CD4-positive, alpha-beta T cell treated with Interleukin-12 subunit alpha and Interleukin-12 subunit beta, for 1 hour (primary cell): Measurements from ENCODE around the gene IL13RA1.
"Not testable (repeated sequence)": the region's sequence is repeated elsewhere in the genome, so short reads cannot be mapped to it uniquely, and the experiment has no call there.

Source experiments
- DNase-seq: peaks from one replicate; pipeline ENCODE4 v3.0.0-alpha.2; 2020

IL13RA1 gene

GRCh38 chrX:118726887-118727685 lies at the start of gene IL13RA1:
IL13RA1 (plus strand) TSS chrX:118727606; CDS start chrX:118727639, 33 bp downstream.
- no peak for DNase-seq

DNA sequence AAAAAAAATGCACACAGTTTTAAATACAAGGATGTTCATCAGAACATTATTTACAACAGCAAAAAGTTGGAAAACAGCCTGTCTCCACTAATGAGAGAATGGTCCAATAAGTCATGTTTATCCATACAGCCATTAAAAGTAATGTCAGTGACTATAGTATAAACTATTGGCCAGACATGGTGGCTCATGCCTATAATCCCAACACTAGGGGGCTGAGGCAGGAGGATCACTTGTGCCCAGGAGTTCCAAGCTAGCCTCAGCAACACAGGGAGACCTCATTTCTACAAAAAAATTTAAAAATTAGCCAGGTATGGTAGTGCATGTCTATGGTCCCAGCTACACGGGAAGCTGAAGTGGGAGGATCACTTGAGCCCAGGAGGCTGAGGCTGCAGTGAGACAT lies 48.1 kb upstream of the IL13RA1 start:
- no peak for DNase-seq

DNA sequence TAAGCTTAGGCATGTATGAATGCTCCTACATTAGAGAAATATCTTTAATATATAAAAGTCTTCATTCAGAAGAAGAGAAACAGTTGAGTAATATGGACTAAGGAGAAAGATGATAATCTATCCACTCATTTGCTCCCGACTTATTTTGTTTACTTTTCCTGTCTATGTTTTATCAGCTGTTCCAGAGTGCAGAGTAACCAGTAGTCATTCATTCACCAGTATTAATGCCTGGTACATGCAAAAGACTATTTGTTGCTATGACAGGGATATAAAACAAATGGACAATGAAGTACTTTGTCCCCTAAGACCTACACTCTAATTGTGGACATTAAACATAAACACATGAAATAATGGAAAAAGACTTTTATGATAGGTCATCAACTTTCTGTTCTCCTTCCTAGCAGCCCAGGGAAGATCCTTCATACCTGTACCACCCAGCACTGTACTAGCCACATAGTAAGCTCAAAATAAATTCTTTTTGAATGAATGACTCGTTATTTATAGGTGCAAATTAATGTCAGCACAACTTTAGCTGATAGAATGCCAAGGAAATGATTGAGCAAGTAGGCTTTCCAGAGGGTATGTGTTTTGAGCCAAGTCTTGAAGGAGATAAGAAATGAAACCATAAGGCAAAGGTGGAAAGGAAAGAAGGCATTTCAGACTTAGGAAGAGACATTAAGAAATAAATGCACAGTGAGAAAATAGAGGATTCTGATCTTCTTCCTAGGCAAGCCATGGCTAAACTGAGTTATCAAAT lies 45.0 kb upstream of the IL13RA1 start:
- DNase-seq = no peak

GRCh38 chrX:118685393-118685792 lies 42.0 kb upstream of the IL13RA1 start:
- DNase-seq = no peak

GRCh38 chrX:118688935-118689334 lies 38.5 kb upstream of the IL13RA1 start:
- DNase-seq = no peak

DNA sequence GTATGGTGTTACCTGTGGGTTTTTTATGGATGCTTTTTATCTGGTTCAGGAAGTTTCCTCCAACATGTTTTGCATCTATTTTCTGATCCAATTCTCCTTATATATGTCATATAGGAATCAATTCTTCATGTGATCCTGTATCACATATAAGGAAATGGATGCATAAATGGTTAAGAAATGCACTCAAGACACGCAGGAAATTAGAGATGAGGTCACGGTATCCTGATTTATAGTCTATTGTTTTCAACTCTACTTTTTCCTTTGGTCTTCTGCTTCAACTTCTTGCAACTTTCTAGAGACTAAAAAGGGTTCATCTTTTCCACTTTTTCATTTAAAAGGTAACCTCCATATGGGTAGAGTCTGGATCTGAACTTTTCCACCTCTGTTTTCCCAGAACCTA lies 33.6 kb upstream of the IL13RA1 start:
- DNase-seq = no peak

GRCh38 chrX:118694638-118695037 lies 32.8 kb upstream of the IL13RA1 start:
- DNase-seq = no peak

GRCh38 chrX:118698516-118699170 lies 28.8 kb upstream of the IL13RA1 start:
- DNase-seq = no peak

DNA sequence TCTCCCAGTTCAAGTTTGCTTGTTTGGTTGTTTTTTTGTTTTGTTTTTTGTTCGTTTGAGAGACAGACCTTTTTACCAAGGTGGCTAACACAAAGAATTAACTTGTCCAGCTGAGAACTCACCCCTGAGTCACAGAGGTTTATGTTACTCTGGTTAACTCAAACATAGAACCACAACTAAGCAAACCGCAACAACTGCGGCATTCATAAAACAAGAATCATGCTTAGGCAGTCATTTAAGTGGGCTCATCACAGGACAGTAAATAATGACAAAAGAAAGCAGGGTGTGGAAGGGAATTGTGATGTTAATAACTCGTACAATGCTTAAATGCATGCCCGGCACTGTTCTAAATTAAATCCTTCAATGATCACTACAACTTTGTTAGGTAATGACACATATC lies 24.7 kb upstream of the IL13RA1 start:
- DNase-seq = no peak

DNA sequence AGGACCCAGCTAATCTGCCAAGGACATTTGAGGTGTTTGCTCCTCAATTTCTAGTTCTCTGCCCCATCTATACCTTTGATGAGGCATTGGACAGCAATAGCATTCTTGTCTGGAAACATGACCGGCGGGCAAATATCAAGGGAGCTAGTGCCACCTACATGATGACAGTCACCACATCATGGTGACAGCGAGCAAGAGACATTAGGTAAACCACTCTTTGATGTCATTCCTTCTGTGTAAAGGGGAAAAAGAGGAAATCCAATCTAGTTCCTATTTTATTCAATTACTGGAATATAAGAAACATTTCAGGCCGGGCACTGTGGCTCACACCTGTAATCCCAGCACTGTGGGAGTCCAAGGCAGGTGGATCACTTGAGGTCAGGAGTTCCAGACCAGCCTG lies 20.7 kb upstream of the IL13RA1 start:
- no peak for DNase-seq

GRCh38 chrX:118714521-118714920 lies 12.9 kb upstream of the IL13RA1 start:
- DNase-seq = no peak

DNA sequence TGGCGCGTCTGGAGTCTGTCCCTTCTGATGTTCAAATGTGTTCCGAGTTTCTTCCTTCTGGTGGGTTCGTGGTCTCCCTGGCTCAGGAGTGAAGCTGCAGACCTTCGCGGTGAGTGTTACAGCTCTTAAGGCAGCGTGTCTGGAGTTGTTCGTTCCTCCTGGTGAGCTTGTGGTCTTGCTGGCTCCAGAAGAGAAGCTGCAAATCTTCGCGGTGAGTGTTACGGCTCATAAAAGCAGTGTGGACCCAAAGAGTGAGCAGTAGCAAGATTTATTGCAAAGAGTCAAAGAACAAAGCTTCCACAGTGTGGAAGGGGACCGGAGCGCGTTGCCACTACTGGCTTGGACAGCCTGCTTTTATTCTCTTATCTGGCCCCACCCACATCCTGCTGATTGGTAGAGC lies 11.5 kb upstream of the IL13RA1 start:
- not testable (repeated sequence) for DNase-seq

GRCh38 chrX:118716833-118717232 lies 10.6 kb upstream of the IL13RA1 start:
- not testable (repeated sequence) for DNase-seq

GRCh38 chrX:118717678-118718391 lies 9.6 kb upstream of the IL13RA1 start:
- DNase-seq = no peak

DNA sequence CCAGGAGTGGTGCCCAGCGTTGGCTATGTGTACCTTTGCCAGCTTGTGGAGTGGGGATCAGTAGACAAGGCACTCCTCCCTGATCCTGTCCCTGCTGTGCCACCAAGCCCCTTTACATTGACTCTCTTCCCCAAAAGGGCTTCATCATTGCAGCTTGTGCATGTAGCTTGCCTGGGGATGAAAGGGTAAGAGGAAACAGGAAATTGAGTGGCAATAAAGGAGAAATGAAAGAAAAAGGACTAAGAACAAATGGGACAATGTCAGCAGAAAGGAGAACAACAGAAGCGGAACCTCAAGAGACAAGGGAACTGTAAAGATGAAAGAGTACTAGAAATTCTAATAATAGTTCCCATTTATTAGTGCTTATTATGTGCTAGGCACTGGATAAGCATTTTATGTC lies 8.7 kb upstream of the IL13RA1 start:
- DNase-seq = no peak

DNA sequence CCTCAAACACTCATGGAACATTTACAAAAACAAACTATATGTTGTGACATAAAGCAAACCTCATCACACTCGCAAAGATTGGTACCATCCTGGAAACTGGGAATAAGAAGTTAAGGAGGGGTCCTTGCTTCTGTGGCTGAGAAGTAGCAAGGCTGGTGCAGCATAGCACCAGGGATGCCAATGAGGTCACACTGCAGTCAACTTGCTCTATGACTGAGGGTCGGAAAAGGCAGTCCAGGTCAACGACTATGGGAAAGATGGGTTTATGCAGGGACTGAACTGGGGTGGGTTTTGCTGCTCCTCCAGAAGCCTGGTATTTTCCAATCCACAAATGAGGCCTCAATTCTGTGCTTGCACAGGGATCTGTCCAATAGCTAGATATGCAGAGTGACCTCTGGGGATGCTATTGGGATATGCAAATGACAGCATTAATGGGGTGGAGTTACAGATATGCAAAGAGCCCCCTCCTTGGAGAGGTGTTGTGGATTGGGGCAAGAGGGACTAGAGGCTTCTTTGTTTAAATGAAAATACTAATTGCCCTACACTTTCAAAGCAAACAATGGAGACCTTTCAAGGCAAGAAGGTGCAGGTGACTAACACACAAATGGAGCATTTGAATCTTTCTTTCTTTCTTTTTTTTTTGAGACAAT lies 7.2 kb upstream of the IL13RA1 start:
- DNase-seq = no peak

- no peak for DNase-seq
Measured at GRCh38 chrX:118723376-118723775, 4.0 kb upstream of the IL13RA1 start.

- no peak for DNase-seq
Measured at GRCh38 chrX:118724365-118724764, 3.0 kb upstream of the IL13RA1 start.

DNA sequence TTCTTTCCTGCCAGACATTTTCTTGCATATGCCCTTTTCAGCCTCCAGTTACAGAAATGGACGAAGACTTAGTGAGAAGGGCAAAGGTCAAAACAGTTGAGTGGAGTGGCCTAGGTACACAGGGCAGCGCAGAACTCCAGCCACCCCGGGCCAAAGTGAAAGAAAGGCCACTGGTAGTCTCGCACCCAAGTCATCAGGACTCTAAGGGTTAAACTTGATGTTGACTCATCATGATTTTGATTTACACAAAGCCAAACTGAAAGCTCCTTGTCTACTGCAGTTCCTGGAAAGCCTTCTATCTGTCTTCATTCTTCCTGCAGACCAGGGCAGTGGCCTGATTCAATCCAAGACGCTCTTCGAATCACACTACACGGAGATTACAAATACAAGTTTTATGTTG lies 2.6 kb upstream of the IL13RA1 start:
- no peak for DNase-seq

DNA sequence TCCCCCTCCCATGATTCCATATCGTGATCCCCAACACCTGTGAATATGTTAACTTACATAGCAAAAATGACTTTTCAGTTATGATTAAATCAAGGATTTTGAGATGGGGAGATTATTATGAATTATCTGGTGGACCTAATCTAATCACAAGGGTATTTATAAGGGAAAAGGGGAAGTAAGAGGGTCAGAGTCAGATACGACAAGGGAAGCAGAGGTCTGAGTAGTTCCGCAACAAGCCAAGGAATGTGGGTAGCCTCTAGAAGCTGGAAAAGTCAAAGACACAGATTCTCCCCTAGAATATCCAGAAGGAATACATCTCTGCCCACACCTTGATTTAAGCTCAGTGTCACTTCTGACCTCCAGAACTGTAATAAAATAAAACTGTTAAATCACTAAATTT lies 1.0 kb upstream of the IL13RA1 start:
- no peak for DNase-seq

DNA sequence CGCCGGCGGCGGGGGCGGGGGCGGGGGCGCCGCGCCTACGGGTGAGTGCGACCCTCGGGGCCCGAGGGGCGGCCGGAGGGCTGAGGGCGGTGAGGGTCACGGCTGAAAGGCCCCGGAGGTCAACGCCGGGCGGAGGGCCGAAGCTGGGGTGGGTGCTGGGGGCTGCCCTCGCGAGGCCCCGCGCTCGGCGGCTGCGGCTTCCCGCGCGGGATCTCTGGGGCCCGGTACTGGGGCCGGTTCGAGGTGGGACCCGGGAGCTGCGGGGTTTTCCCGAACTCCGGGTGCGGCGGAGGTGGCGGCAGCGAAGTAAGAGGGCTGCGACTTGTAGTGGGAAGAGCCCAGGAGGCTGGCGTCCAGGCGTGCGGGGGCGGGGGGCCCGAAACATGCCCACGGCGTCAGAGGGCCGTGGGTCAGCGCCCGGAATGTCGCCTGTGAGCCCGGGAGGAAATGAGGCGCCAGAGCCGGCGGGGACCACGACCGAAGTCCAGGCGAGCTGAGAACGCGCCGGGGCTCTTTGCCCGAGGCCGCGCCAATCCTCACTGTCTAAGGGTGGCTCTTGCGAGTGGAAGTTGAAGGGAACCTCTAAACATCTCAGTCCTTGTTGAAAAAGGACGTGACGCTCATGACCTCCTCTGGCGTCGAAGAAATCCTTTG lies 407 bp downstream of the IL13RA1 start:
- no peak for DNase-seq

DNA sequence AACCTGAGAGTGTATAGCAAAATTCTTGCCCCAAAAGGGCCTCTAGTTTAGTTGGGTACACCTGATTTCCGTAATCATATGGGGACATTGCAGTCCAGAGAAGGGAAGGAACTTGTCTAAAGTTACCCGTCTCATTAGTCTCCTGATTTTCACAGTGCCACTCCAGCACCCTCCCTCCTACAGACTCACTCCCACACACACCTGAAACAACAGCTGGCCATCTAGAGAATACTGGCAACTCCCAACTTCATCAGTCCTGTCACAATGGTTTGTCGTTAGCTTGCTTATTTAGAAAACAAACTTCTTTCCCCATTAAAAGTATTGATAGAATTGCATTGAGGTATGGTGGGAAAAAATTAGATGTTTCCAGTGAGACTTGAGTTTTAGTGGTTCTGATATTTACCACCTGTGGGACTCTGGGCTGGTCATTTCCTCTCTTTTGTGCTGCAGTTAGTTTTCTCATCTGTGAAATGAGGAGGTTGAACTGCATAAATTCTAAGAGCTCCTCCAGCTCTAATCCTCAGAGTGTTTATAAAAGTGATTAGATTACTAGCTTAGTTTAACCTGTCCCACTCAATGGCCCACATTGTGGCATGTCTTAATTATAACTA lies 1.7 kb downstream of the IL13RA1 start:
- no peak for DNase-seq
